Measurements from ENCODE around the gene SLCO4A1. TPM values are rescaled to one million over a fixed set of nuclear protein-coding genes. Genes with fewer than 3 reads are reported as not detected.
A peak's percentile ranks its signal among the peaks of the same experiment; 100 is the strongest.

The SLCO4A1 gene
- total RNA-seq, 1 donor from 2014 or later = 26.5 TPM

DNA sequence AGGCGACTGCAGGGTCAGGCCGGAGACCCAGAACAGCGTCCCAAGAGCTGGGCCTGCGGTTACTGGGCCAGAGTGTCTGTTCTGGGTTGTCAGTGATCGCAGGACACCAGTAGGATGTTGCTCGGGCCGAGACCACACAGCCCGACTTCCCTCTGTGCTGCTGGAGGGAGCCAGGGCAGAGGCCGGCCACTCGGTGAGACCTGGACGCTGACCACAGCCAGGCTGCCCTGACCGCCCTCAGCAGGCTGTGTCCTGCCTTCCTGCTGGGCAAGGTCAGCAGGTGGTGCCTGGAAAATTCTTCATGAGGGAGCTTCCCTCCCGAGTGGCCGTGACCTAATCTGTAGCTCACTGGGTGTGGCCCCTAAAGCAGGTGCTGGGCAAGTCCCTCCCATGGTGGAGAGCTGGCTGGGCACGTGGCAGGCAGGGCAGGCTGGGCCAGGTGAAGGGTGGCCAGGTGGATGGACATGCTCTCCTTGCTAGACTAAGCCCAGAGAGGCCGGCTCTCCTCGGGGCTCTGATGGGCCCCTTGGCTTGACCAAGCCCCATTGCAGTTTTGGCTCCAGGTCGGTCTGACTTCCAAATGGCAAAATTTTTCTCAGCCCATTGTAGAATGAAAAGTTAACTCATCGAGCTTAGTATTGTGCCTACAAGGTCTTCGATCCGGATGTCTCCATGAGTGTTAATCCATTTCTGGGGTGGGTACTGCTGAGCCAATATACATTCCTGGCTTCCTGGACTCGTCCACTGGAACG, 1.9 kb downstream of the SLCO4A1 start:
- no peak overlapping the region for H3K27ac Mint-ChIP-seq (ENCODE audit: unreplicated experiment)
- peaks cover 18% of the 10 kb centered on the region for H3K4me1 Mint-ChIP-seq (ENCODE audit: low read depth, unreplicated experiment)
- DNase-seq = no peak
- TF ChIP-seq CTCF (IDR thresholded peaks at IDR 0.05; ENCODE audit: partially characterized antibody, unreplicated experiment) = no peak
- peaks cover 15% of the 10 kb centered on the region for H3K27me3 Mint-ChIP-seq (ENCODE audit: unreplicated experiment)
- peaks cover 14% of the 10 kb centered on the region for H3K9me3 Mint-ChIP-seq (ENCODE audit: unreplicated experiment)
- peak overlapping the region; percentile 76 for H3K4me3 Mint-ChIP-seq (ENCODE audit: unreplicated experiment)
- no peaks in the 10 kb centered on the region for H3K36me3 Mint-ChIP-seq (ENCODE audit: unreplicated experiment)

- no peak for TF ChIP-seq CTCF (IDR thresholded peaks at IDR 0.05; ENCODE audit: partially characterized antibody, unreplicated experiment)
- no peak overlapping the region for H3K4me3 Mint-ChIP-seq (ENCODE audit: unreplicated experiment)
- peaks cover 13% of the 10 kb centered on the region for H3K27me3 Mint-ChIP-seq (ENCODE audit: unreplicated experiment)
- DNase-seq = no peak
- H3K27ac Mint-ChIP-seq (ENCODE audit: unreplicated experiment) = no peak overlapping the region
- H3K9me3 Mint-ChIP-seq (ENCODE audit: unreplicated experiment) = peaks cover 11% of the 10 kb centered on the region
- peaks cover 12% of the 10 kb centered on the region for H3K4me1 Mint-ChIP-seq (ENCODE audit: low read depth, unreplicated experiment)
- H3K36me3 Mint-ChIP-seq (ENCODE audit: unreplicated experiment) = no peaks in the 10 kb centered on the region
These were observed 2.6 kb downstream of the SLCO4A1 start for GRCh38 chr20:62644802-62645496.

- no peak for TF ChIP-seq CTCF (IDR thresholded peaks at IDR 0.05; ENCODE audit: partially characterized antibody, unreplicated experiment)
- peaks cover 11% of the 10 kb centered on the region for H3K9me3 Mint-ChIP-seq (ENCODE audit: unreplicated experiment)
- H3K27me3 Mint-ChIP-seq (ENCODE audit: unreplicated experiment) = peaks cover 13% of the 10 kb centered on the region
- H3K4me1 Mint-ChIP-seq (ENCODE audit: low read depth, unreplicated experiment) = peaks cover 9% of the 10 kb centered on the region
- H3K36me3 Mint-ChIP-seq (ENCODE audit: unreplicated experiment) = no peaks in the 10 kb centered on the region
- no peak overlapping the region for H3K4me3 Mint-ChIP-seq (ENCODE audit: unreplicated experiment)
- DNase-seq = no peak
- no peak overlapping the region for H3K27ac Mint-ChIP-seq (ENCODE audit: unreplicated experiment)
These were observed 3.3 kb downstream of the SLCO4A1 start for GRCh38 chr20:62645613-62646012.

DNA sequence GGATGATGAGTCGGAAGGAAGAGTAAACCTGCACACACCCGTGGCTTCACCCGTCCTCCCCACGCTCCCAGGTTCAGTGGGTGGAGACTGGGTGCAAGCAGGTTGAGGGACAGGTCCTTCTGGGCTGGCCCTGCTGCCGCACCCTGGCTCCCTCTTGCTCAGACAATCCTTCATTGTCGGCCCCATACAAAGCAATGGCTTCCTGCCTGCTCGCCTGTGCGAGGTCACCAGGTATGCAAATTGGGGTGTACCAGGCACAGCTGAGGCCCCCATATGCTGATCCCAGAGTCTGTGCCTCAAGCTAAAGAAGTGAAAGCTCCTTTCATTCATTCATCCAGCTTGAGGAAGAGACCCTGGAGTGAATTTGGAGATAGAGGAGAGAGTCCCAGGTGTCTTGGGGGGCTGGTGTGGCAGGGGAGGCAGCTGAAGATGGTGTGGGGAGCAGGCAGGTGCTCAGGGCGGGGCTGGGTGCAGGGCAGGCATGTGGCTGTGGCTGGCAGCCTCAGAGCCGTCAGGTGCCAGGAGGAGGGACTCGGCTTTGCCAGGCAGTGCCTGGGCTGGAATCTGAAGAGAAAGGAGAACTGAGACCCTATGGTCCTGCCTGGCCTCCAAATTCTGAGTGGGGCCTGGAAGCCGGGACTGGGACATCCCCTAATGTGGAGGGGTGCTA, 4.7 kb downstream of the SLCO4A1 start:
- no peaks in the 10 kb centered on the region for H3K36me3 Mint-ChIP-seq (ENCODE audit: unreplicated experiment)
- peak overlapping the region; percentile 49 for H3K4me3 Mint-ChIP-seq (ENCODE audit: unreplicated experiment)
- H3K9me3 Mint-ChIP-seq (ENCODE audit: unreplicated experiment) = peaks cover 8% of the 10 kb centered on the region
- H3K4me1 Mint-ChIP-seq (ENCODE audit: low read depth, unreplicated experiment) = peaks cover 12% of the 10 kb centered on the region
- H3K27me3 Mint-ChIP-seq (ENCODE audit: unreplicated experiment) = peaks cover 8% of the 10 kb centered on the region
- H3K27ac Mint-ChIP-seq (ENCODE audit: unreplicated experiment) = peak overlapping the region; percentile 38
- TF ChIP-seq CTCF (IDR thresholded peaks at IDR 0.05; ENCODE audit: partially characterized antibody, unreplicated experiment) = no peak
- no peak for DNase-seq

All from glutamatergic neuron (in vitro differentiated cells).